GM15510 (cell line): ENCODE results near the gene TIMP3.

Source experiments
- POLR2A ChIP-seq: IDR thresholded peaks from 3 replicates; pipeline ENCODE4 v1.6.1; 2011; ENCODE audit warnings: borderline replicate concordance; ENCODE audit not compliant: insufficient read length; ENCODE audit errors: extremely low read depth

Gene TIMP3

DNA sequence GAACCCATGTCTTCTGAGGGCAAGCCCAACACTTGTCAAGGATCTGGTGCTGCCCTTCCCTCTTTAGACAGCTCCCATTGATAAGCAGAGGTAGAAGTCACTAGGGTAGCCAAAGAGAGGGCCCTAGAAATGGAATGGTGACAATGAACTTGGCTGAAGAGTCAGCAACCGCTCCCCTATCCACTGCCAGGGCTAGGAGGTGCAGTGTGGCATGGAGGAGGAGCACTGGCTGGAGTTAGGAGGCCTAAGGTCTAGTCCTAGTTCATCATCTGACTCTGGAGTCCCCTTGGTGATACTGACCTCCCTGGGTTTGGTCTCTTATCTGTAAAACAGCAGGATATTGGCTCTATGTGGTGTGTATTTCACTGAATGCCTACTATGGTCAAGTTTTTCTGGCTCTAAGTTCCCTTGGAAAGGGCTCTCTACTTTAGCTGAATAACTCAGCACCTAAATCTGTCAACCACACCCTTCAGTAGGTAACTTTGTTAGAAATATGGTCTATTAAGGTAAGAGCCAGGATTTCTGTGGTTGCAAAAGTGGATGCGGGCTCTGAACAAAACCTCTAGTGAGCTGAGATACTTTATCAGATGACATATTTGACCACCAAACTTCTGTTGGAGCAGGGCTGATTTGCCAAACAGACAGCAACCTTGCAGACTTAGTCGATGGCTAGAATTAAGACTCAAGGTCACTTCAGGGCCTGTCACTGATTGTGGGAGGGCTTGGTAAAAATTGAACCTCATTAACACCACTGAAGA, 10.5 kb downstream of the TIMP3 start:
- no peak for TF ChIP-seq POLR2A

DNA sequence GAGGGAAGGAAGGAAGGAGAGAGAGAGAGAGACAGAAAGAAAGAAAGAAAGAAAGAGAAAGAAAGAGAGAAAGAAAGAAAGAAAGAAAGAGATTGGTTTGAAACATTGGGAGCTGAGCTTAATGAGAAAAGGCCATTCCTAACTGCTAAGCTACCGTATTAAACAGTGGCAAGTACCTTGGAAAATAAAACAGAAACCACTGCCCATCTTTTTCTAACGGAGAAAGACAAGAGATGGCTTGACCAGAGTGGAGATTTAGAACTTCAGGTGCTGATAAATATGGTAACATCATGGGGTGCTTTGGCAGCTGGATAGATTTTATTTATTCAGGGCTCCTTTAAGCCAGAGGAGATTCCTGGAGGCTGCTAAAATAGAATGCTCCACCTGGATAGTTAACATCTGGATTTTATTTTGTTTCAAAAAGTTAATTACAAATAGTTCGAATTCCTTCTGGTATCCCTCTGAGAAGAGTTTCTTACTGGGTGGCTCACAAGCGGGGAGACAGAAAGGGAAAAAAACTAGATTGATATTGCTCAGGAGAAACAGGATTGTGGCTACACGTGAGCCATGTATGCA, 12.9 kb downstream of the TIMP3 start:
- TF ChIP-seq POLR2A: no peak

DNA sequence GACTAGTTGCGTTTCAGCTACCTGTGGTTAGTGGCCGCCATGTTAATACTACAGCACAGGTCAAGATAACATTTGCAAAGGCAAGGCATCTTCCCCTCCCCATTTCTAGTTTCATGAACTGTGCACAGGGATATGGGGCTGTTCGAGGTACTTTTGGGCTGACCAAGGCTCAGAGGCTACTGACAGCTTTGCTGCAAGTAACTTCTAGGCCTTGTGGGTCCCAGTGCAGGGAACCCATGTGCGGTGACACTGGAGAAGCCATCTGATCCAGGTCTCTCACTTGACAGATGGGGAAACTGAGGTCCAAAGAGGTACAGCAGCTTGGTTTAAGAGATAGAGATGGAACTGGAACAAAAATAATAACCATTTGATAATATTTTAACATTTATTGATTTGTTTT, 13.6 kb downstream of the TIMP3 start:
- TF ChIP-seq POLR2A: no peak

DNA sequence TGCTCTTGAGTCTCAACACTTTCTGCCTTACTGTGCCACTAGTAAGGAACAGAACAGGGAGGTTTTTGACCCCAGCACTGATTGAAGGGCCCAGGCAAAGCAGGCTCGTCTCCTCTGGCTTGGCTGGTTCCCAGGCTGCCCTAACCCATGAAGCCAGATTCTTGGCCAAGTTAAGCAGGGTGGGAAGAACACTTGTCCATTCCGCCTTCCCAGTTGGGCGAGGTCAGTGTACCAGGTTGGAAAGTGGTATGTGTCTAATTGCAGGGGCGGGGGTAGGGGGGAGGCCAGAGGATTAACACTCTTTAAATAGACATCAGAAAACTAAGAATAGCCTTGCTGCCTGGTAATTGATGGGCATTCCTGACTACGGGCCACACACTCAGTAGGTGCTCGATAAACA, 14.4 kb downstream of the TIMP3 start:
- no peak for TF ChIP-seq POLR2A

DNA sequence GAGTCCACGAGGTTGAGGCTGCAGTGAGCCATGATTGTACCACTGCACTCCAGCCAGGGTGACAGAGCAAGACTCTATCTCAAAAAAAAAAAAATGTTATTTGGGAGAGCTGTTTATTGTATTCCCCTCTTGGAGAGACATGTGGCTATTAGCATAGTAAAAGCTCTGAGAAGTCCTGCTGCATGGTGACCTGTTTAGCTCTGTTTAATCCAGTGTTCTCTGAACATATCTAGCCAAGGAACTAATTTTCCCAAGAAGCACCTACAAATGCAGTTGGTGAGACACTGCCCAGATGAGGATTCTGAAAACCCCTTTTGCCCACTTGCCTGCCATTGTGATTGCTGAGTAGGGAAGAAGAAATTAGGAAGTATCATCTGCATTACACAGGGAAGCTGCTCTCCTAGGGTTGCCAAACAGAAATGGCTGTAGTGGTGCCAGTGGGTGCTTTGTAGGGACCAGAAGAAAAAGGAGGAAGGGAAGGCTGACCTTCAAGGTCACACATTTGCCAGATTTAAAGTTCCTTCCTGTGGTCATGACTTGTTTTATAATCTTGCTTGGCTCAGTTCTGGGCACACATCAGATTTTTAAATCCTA, 15.7 kb downstream of the TIMP3 start:
- no peak for TF ChIP-seq POLR2A

DNA sequence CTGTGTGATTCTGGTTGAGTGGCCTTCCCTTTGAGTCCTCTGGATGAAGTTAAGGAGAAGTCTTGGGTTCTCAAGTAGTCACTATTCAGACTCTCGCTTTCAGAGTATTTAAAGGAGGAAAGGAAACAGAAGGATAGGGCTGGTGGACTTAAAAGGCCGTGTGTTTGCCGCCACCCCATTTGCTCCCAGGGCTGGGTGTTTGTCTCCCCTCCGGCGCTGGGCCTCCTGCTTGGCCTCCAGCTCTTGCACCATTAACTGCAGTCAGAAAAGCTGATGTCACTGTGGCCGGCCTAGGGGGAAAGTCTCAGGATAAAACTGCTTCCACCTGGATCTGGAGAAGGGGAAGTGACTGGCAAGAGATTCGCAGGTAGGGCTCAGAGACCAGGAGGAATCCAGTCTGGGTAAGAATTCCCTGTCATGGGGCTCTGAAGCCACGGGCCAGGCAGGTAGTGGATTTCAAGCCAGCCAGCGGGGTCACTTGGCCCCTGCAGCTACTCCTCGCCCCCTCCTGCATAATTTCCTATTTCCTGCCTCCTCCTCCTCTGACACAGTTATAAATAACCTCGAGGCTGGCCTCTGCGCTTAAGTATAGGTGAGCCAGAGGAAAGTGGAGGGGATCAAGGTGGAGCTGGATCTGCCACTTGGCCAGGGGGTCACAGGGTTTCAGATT, 17.1 kb downstream of the TIMP3 start:
- TF ChIP-seq POLR2A: no peak

DNA sequence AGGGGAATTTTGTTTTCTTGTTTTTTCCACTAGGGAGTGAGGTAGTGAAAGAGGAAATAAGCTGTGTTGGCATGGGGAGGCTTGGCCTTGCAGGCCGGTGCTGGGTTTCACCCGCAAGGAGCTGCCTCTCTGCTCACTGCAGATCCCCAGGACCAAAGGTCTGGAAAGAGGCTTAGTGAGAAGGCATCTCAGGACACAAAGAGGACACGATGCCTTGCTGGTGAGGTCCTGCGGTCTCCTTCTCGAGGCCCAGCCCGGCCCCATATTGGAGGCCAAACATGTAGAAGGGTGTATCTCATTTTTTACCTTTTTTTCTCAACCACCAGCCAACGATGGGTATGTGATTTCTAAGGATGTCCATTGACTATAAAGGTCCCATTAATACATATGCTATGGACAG, 17.6 kb downstream of the TIMP3 start:
- TF ChIP-seq POLR2A: no peak

DNA sequence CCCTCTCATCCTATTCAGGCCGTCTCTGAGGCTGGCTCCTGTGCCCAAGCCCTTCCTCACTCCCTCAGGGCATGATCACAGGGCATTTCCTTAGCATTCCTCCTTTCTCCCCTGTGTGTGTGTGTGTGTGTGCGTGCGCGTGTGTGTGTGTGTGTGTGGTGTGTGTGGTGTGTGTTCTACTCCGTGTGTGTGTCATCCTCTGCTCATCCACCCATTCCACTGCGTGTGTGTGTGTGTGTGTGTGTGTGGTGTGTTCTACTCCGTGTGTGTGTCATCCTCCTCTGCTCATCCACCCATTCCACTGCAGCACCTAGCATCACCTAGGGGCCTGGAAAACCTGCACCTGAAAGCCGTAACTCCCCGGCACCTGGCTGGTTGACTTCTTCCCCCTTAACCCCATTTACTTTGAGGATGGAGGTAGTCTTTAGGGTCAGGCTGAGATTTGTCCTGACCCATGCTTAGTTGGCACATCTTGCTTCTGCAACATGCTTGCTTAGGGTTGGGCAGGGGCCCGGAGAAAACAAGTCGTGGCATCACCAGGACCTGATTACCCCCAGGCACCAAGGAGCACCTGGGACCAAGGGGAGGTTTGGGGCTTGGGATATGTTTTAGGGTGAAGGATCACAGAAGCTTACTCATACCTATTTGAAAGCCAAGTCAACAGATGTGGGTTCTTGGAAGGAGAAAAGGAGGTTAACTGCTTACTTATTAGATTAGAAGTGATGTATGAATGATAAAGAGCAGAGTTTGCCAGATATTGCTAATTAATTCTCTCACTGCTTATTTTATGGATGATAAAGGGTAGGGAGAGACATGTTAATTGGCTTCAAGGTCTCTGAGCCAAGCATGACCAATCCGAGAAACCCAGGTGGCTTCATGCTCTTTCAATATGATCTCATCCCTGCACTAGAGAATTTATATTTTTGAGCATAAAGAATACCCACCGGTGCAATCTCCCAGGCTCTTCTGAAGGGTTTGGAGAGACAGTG, 18.9 kb downstream of the TIMP3 start:
- no peak for TF ChIP-seq POLR2A

DNA sequence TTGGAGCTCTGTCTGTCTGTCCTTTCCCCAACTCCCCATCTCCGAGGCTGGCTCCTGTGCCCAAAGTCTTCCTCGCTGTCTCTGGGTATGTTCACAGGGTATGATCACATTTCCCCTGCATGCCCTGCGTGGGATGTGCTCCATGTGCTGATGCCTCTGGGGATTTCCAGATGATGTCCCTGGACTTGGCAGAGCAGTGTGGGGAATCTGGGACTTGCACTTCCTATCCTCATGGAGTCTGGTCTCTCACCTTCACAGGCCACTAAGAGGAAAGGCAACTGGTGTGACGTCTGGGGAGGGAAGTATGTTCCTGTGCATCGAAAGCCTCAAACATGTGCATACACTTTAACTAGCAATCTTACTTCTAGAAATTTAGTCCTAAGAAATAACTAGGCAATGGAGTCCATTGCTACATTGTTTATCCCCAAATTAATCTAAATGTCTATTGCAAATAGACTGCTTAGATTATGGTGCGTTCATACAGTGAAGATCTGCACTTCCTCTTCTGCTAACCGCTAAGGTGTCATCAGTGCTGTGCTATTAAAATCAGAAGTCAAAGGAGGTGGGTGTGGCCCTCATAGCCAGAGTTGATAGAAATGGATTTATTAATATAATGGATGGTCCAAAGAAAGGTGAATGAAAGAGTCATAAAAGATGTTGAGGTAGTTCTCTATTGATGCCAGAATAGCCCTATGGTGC, 20.8 kb downstream of the TIMP3 start:
- TF ChIP-seq POLR2A: no peak

DNA sequence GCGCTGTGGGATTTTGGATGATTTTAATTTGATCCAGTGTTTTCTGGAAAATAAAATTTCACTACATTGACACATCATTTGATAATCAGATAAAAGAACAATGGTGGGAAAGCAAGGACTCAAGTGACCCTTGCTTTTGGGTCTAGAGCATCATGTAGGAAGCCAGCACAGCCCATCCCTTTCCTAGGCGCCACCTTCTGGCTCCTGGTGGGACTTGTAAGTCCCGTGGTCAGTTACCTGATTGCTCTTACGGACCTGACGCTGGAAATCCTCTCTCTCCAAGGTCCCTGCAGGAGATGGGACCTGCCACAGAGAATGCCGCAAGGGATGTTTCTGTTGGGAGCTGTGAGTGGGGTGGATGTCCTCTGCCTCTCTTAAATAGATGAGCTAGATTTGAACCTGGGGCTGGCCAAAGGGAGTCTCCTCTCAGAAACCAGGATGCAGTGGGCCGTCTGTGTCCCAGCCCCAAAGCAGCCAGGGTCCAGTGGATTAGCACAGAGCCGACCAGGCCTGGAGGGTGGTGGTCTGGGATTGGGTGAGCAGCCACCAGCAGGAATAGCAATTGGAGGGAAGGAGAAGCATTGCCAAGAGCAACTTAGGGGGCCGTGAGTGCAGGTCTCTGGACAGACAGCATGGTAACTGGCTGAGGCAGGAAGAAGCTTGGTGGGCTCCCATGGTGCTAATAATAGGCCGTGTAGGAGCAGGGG, 21.7 kb downstream of the TIMP3 start:
- no peak for TF ChIP-seq POLR2A

DNA sequence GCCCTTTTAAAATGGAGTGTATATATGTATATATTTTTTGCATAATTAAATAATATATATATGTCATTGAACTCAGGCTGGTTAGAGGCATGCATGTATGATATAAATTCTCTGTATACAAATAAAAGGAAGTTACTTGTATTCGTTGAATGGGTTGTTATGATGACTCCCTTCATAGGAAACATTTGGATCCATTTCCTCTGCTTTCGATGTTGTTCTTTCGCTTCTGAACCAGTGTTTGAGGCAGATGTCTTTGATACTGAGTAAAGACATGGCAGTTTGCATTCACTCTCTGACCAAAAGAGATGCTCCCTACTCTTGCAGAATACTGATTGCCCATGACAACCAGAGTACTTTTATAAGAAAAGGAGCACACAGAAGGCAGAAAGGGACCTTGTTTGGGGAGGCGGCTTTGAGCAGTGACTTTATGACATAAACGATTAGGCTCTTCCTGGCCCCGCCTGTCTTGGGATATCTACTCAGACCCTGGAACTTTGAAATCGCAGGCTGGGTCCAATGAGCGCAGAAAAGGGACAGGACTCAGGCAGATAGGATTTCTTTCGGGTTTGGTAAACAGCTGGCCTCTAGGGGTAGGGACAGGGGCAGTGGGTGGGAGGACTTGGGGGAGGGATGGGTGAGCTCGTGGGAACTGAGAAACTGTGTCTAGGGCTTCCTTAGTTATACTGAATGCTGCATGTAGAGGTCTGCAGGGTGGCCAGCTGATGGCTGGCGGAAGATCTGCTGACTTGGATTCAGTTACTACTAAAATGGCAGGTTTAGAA, 23.2 kb downstream of the TIMP3 start:
- no peak for TF ChIP-seq POLR2A

DNA sequence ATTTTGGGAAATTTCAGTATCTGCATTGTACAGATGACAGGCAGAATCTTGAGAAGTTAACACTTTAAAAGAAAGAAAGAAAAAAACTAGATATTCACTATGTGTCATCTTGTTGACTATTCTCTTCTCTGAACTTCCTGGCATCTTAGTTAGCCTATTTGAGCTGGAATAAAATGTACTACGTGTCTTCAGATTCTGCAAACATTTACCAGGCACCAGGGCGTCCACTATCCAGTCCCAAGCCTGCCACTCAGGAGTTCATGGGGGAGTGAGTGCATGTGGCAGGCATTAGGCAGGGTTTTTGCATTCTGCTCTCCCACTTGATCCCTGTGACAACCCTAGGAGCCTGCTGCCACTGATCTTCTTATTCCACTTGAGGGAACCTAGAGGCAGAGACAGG, 25.0 kb downstream of the TIMP3 start:
- TF ChIP-seq POLR2A: no peak
